Esophagus muscularis mucosa (tissue), 3 donors: Measurements from ENCODE around the gene GET3.

ENCODE experiments used
- EP300 ChIP-seq: sonication (generic); formaldehyde crosslinking; IDR thresholded peaks from one replicate; pipeline ENCODE4 v1.6.1; 2017; ENCODE audit warnings: antibody characterized with exemption
- TF ChIP-seq, protein P1 (sequence below), 3 experiments: fragments of 200-600 bp in 2 of 3; fragments of 450-650 bp in 1 of 3; sonication (generic) in 2 of 3; IDR thresholded peaks; one replicate each; pipeline ENCODE4 v1.5.1; 2017 to 2019; ENCODE audit warnings: antibody characterized with exemption in 3 of 3, mild to moderate bottlenecking in 2 of 3, moderate library complexity in 1 of 3

DNA sequence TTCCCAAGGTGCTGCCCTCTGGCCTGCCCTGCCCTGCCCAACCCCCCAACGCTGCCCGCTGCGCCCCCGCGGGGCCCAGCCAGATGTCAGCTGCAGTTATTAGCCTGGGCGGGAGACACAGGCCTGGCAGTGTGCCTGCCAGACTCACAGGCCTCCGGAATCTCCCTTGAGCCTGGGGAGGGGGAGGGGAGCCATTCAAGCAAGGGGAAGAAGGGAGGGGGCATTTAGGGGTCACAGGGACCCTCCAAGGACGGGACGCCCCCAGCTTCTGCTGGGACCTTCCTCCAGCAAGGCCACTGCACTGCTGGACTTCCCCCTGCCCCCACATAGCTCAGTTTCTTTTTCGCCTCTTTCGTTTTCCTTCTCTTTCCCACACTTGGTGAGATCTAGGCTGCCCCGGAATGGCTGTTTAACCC, 51.4 kb downstream of the GET3 start:
- TF ChIP-seq, protein P1, sequence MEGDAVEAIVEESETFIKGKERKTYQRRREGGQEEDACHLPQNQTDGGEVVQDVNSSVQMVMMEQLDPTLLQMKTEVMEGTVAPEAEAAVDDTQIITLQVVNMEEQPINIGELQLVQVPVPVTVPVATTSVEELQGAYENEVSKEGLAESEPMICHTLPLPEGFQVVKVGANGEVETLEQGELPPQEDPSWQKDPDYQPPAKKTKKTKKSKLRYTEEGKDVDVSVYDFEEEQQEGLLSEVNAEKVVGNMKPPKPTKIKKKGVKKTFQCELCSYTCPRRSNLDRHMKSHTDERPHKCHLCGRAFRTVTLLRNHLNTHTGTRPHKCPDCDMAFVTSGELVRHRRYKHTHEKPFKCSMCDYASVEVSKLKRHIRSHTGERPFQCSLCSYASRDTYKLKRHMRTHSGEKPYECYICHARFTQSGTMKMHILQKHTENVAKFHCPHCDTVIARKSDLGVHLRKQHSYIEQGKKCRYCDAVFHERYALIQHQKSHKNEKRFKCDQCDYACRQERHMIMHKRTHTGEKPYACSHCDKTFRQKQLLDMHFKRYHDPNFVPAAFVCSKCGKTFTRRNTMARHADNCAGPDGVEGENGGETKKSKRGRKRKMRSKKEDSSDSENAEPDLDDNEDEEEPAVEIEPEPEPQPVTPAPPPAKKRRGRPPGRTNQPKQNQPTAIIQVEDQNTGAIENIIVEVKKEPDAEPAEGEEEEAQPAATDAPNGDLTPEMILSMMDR (IDR thresholded peaks at IDR 0.05): no peak
- TF ChIP-seq EP300: no peak
